Measurements from ENCODE around the gene CD22. TPM values are rescaled to one million over a fixed set of nuclear protein-coding genes. Genes with fewer than 3 reads are reported as not detected.
"Not testable (repeated sequence)": the region's sequence is repeated elsewhere in the genome, so short reads cannot be mapped to it uniquely, and the experiment has no call there.

CD22 gene
- total and polyA plus RNA-seq, 8 donors: 0.32 to 2.1 (median 0.71) TPM

- H3K36me3 ChIP-seq: no peaks in the 10 kb centered on the region
- intact Hi-C loops (cut with DNase I): no loop called here
- no peak overlapping the region for H3K27ac ChIP-seq
- FAIRE-seq: no peak
- no peaks in the 10 kb centered on the region for H3K9me3 ChIP-seq
- ATAC-seq: no peak
- TF ChIP-seq CTCF (IDR thresholded peaks at IDR 0.05): no peak
- no peak overlapping the region for H3K4me3 ChIP-seq
- H3K27me3 ChIP-seq: no peaks in the 10 kb centered on the region
- 97% methylated on average over 3 of the region's 3 CpGs for WGBS, 2 donors
- H3K4me1 ChIP-seq: peaks cover 0 to 4% (median 0%) of the 10 kb centered on the region in 3 donors
- DNase-seq: no peak
These were observed 49.4 kb downstream of the CD22 start for GRCh38 chr19:35378356-35378755.

- 89 to 95% methylated on average over 5 of the region's 5 CpGs for WGBS, 2 donors
- ATAC-seq, FAIRE-seq: not testable (repeated sequence)
These were observed 50.6 kb downstream of the CD22 start for GRCh38 chr19:35379545-35379944.

GRCh38 chr19:35379992-35380391 is 51.0 kb downstream of the CD22 start:
- ATAC-seq (peak in 3 of 4 donors; percentile 31 to 45 (median 45)), FAIRE-seq (no peak), DNase-seq (no peak)
- WGBS, 2 donors: 25 to 37% methylated on average over 1 of the region's 1 CpG
- Histone ChIP-seq H3K4me3 (no peak overlapping the region), H3K9me3 (no peaks in the 10 kb centered on the region), H3K27me3 (no peaks in the 10 kb centered on the region), H3K27ac (no peak overlapping the region), H3K4me1 (peaks cover 0 to 4% (median 0%) of the 10 kb centered on the region in 3 donors), H3K36me3 (no peaks in the 10 kb centered on the region)
- intact Hi-C loops (cut with DNase I): no loop called here
- no peak for TF ChIP-seq CTCF (IDR thresholded peaks at IDR 0.05)

More at GRCh38 chr19:35379545-35379944, 50.6 kb downstream of the CD22 start:
- DNase-seq; H3K4me1 ChIP-seq; intact Hi-C loops (cut with DNase I); H3K9me3 ChIP-seq; H3K36me3 ChIP-seq; H3K27ac ChIP-seq; H3K4me3 ChIP-seq; H3K27me3 ChIP-seq: not testable (repeated sequence)

GRCh38 chr19:35380450-35381124 is 51.6 kb downstream of the CD22 start:
- TF ChIP-seq CTCF (IDR thresholded peaks at IDR 0.05): no peak
- no peaks in the 10 kb centered on the region for H3K36me3 ChIP-seq
- DNase-seq: peak in 1 of 6 donors; percentile 26
- 58 to 61% methylated on average over 9 of the region's 9 CpGs for WGBS, 2 donors
- no peak for FAIRE-seq
- H3K4me3 ChIP-seq: no peak overlapping the region
- H3K27ac ChIP-seq: no peak overlapping the region
- intact Hi-C loops (cut with DNase I): no loop called here
- peaks cover 0 to 4% (median 0%) of the 10 kb centered on the region in 3 donors for H3K4me1 ChIP-seq
- H3K9me3 ChIP-seq: no peaks in the 10 kb centered on the region
- peak; percentile 55 to 92 (median 86) for ATAC-seq
- no peaks in the 10 kb centered on the region for H3K27me3 ChIP-seq

- Histone ChIP-seq H3K4me1 (peaks cover 0 to 4% (median 0%) of the 10 kb centered on the region in 3 donors), H3K27me3 (no peaks in the 10 kb centered on the region), H3K36me3 (no peaks in the 10 kb centered on the region), H3K9me3 (no peaks in the 10 kb centered on the region), H3K27ac (no peak overlapping the region), H3K4me3 (no peak overlapping the region)
- intact Hi-C loops (cut with DNase I): no loop called here
- WGBS, 2 donors: 70 to 83% methylated on average over 3 of the region's 3 CpGs
- no peak for TF ChIP-seq CTCF (IDR thresholded peaks at IDR 0.05)
- no peak for DNase-seq
- ATAC-seq: no peak
- no peak for FAIRE-seq
These were observed 52.3 kb downstream of the CD22 start for GRCh38 chr19:35381318-35381717.

All from pancreas (tissue), 10 donors.